HepG2 (cell line): ENCODE measurements around the gene PLEKHG2. TPM values are rescaled to one million over a fixed set of nuclear protein-coding genes. Genes with fewer than 3 reads are reported as not detected.

Experiments
- ATAC-seq: fragments of 200-7000 bp; cut with Tn5 transposase; 3 replicates; pipeline ENCODE4 v1.9.1; 2020; ENCODE audit warnings: mild to moderate bottlenecking, moderate library complexity
- BruUV-seq: library from RNA; stranded (reverse); fragments of 400-500 nt; replicated peaks from 2 replicates; lab custom pipeline; 2021; lab: Mats Ljungman, UMichigan
- CTCF ChIA-PET: fragments of 300-600 bp; formaldehyde crosslinking; extraction: SDS; loops from one replicate; lab custom pipeline; 2021; ENCODE audit warnings: low total read pairs, inconsistent platforms, low intra/inter-chr PET ratio; lab: Yijun Ruan, JAX
- POLR2A ChIA-PET: fragments of 350-600 bp; sonication (Branson Sonifier 250); formaldehyde crosslinking; loops from one replicate; lab custom pipeline; 2020; ENCODE audit warnings: antibody characterized with exemption, inconsistent platforms; lab: Yijun Ruan, JAX
- DNase-seq: peaks from one replicate; pipeline ENCODE4 v3.0.0-alpha.2; 2015; ENCODE audit warnings: low spot score
- FAIRE-seq: peaks from 3 replicates; lab custom pipeline; 2011; peaks lifted over from hg19 to GRCh38; lab: Jason Lieb, UNC
- H2AFZ ChIP-seq: one replicate; pipeline ENCODE4 v1.6.1; 2011; ENCODE audit warnings: low read length, inconsistent platforms
- H3K27ac ChIP-seq: fragments of 300-600 bp; 3 replicates; pipeline ENCODE4 v1.8.0; 2011; ENCODE audit warnings: mixed run types, mild to moderate bottlenecking, mixed read lengths, low read length, inconsistent platforms; ENCODE audit not compliant: insufficient read depth; ENCODE audit errors: extremely low read length
- H3K27me3 ChIP-seq, 2 experiments: fragments of 200-600 bp in 1 of 2; 2 replicates in 1 of 2; 3 replicates in 1 of 2; pipeline versions ENCODE4 v1.6.0 to v1.8.0; 2011; ENCODE audit warnings: low read length in 2 of 2, mild to moderate bottlenecking in 2 of 2, moderate library complexity in 2 of 2, inconsistent platforms in 1 of 2; ENCODE audit not compliant: insufficient read depth in 2 of 2, control insufficient read depth in 1 of 2
- H3K36me3 ChIP-seq, 2 experiments: fragments of 200-600 bp in 1 of 2; replicated peaks in 1 of 2; 2 replicates in 1 of 2; 3 replicates in 1 of 2; pipeline versions ENCODE4 v1.5.1 to v1.8.0; 2011; ENCODE audit warnings: low read length in 2 of 2, inconsistent platforms in 1 of 2; ENCODE audit not compliant: insufficient read depth in 2 of 2, control insufficient read depth in 1 of 2
- H3K4me1 ChIP-seq: 2 replicates; pipeline ENCODE4 v1.5.1; 2012; ENCODE audit warnings: low read length, inconsistent platforms; ENCODE audit not compliant: insufficient read depth
- H3K4me2 ChIP-seq: 2 replicates; pipeline ENCODE4 v1.6.0; 2011; ENCODE audit warnings: low read depth, low read length, inconsistent platforms
- H3K4me3 ChIP-seq, 3 experiments: fragments of 200-600 bp in 1 of 3; sonication (generic), shearing (Covaris generic) in 1 of 3; replicated peaks in 1 of 3; 2 replicates each; pipeline ENCODE4 v1.5.1; 2011 to 2016; ENCODE audit warnings: low read length in 3 of 3, inconsistent platforms in 2 of 3, low read depth in 2 of 3, mild to moderate bottlenecking in 2 of 3, control low read depth in 1 of 3, mixed read lengths in 1 of 3; ENCODE audit not compliant: insufficient read depth in 1 of 3
- H3K79me2 ChIP-seq: one replicate; pipeline ENCODE4 v1.6.1; 2011; ENCODE audit warnings: low read length, inconsistent platforms; ENCODE audit not compliant: insufficient read depth
- H3K9ac ChIP-seq: 2 replicates; pipeline ENCODE4 v1.6.0; 2011; ENCODE audit warnings: mild to moderate bottlenecking, low read depth, low read length, inconsistent platforms; ENCODE audit not compliant: insufficient read depth
- H3K9me3 ChIP-seq: 2 replicates; pipeline ENCODE4 v1.5.1; 2012; ENCODE audit warnings: mild to moderate bottlenecking, low read length
- H4K20me1 ChIP-seq: 2 replicates; pipeline ENCODE4 v1.6.0; 2011; ENCODE audit warnings: inconsistent platforms, mild to moderate bottlenecking, low read length, moderate library complexity; ENCODE audit not compliant: insufficient read depth
- ATF7 ChIP-seq, 2 experiments: fragments of 450-650 bp in 1 of 2; sonication (generic) in 1 of 2; formaldehyde crosslinking in 1 of 2; IDR thresholded peaks; 2 replicates each; pipeline versions ENCODE4 v1.4.0 to v1.6.1; 2016 to 2020; ENCODE audit warnings: antibody characterized with exemption in 1 of 2, mild to moderate bottlenecking in 1 of 2, missing genetic modification reagents in 1 of 2
- BCL3 ChIP-seq: sonication (generic); formaldehyde crosslinking; IDR thresholded peaks from 2 replicates; pipeline ENCODE4 v1.5.1; 2020; ENCODE audit warnings: mild to moderate bottlenecking, missing genetic modification reagents, moderate library complexity
- JDP2 ChIP-seq: sonication (generic); formaldehyde crosslinking; IDR thresholded peaks from 2 replicates; pipeline ENCODE4 v1.8.1; 2022; ENCODE audit warnings: missing genetic modification reagents, borderline replicate concordance
- KAT7 ChIP-seq: IDR thresholded peaks from 2 replicates; pipeline ENCODE4 v1.6.1; 2018; ENCODE audit warnings: borderline replicate concordance, missing compliant biosample characterization
- NR2C2 ChIP-seq: sonication (generic); formaldehyde crosslinking; IDR thresholded peaks from 2 replicates; pipeline ENCODE4 v1.4.0; 2020; ENCODE audit warnings: missing genetic modification reagents, mild to moderate bottlenecking, moderate library complexity, borderline replicate concordance
- PHB2 ChIP-seq: fragments of 450-650 bp; IDR thresholded peaks from 2 replicates; pipeline ENCODE4 v1.6.1; 2018; ENCODE audit not compliant: partially characterized antibody
- SNAI1 ChIP-seq: sonication (generic); formaldehyde crosslinking; IDR thresholded peaks from 2 replicates; pipeline ENCODE4 v1.5.0; 2020; ENCODE audit warnings: mild to moderate bottlenecking, missing genetic modification reagents, borderline replicate concordance
- TBX2 ChIP-seq: sonication (generic); formaldehyde crosslinking; IDR thresholded peaks from 2 replicates; pipeline ENCODE4 v1.5.0; 2020; ENCODE audit warnings: missing genetic modification reagents, mild to moderate bottlenecking, borderline replicate concordance
- THAP11 ChIP-seq: IDR thresholded peaks from 2 replicates; pipeline ENCODE4 v1.6.1; 2016; ENCODE audit warnings: missing biosample characterization, missing genetic modification reagents
- ZBTB49 ChIP-seq: sonication (generic); formaldehyde crosslinking; IDR thresholded peaks from 2 replicates; pipeline ENCODE4 v1.4.0; 2020; ENCODE audit warnings: missing genetic modification reagents, borderline replicate concordance
- ZMYM4 ChIP-seq: sonication (generic); formaldehyde crosslinking; IDR thresholded peaks from 2 replicates; pipeline ENCODE4 v1.8.1; 2023; ENCODE audit warnings: mild to moderate bottlenecking, missing genetic modification reagents
- ZNF280D ChIP-seq: sonication (generic); formaldehyde crosslinking; IDR thresholded peaks from 2 replicates; pipeline ENCODE4 v1.5.1; 2020; ENCODE audit warnings: mild to moderate bottlenecking, missing genetic modification reagents
- ZNF44 ChIP-seq: sonication (generic); formaldehyde crosslinking; IDR thresholded peaks from 2 replicates; pipeline ENCODE4 v1.5.1; 2020; ENCODE audit warnings: mild to moderate bottlenecking, missing genetic modification reagents
- ZNF678 ChIP-seq: sonication (generic); formaldehyde crosslinking; IDR thresholded peaks from 2 replicates; pipeline ENCODE4 v1.4.0; 2020; ENCODE audit warnings: mild to moderate bottlenecking, missing genetic modification reagents
- ZNF704 ChIP-seq: sonication (generic); formaldehyde crosslinking; IDR thresholded peaks from 2 replicates; pipeline ENCODE4 v1.8.1; 2023; ENCODE audit warnings: mild to moderate bottlenecking, inconsistent platforms, moderate library complexity, missing genetic modification reagents, borderline replicate concordance
- WGBS: methylation state at CpG from one replicate; pipeline ENCODE4 v1.1.6; 2017; ENCODE audit warnings: low lambda C conversion rate; 5-methylcytosine and 5-hydroxymethylcytosine counted together
- in situ Hi-C: cut with HindIII; loops from 2 replicates; pipeline ENCODE4 v1.10.0; 2017; ENCODE audit warnings: low pct_unique_long_range_greater_than_20kb; ENCODE audit not compliant: extremely low pct_ligation_motif_present
- intact Hi-C: fragments of 100-400 bp; cut with micrococcal nuclease; formaldehyde crosslinking; loops from one replicate; pipeline ENCODE4 v1.10.0; 2022; ENCODE audit not compliant: unreplicated experiment
- polyA plus RNA-seq, 8 experiments: library from polyadenylated mRNA; depleted of rRNA in 3 of 8; stranded (reverse) in 7 of 8; unstranded in 1 of 8; fragments of >200 nt; fragmentation: Illumina TruSeq in 4 of 8; extraction: Trizol in 4 of 8; gene quantifications; 2 replicates each; pipeline versions ENCODE4 v1.2.1 to v1.2.3, GENCODE V29; 2011 to 2016; ENCODE audit warnings: low read depth in 4 of 8, missing spikeins in 1 of 8, mixed read lengths in 1 of 8; ENCODE audit not compliant: insufficient read depth in 1 of 8
- total RNA-seq, 5 experiments: library from RNA; depleted of rRNA; stranded (reverse); fragments of >200 nt; fragmentation: Illumina TruSeq; extraction: Trizol; gene quantifications; 2 replicates each; pipeline ENCODE4 v1.2.3, GENCODE V29; 2016; ENCODE audit warnings: low read depth in 1 of 5

The PLEKHG2 gene
- total and polyA plus RNA-seq, 2 of the 13 experiments (the other 11 are each of a cell fraction or from before 2014, with no cell fraction given), result 3.6 to 6.8 TPM

GRCh38 chr19:39413272-39413910 is 922 bp downstream of the PLEKHG2 start:
- 7% methylated on average over 17 of the region's 54 CpGs for WGBS
- CTCF ChIA-PET, result interaction anchor here (1.1 to 5.1 kb wide), 3 partner anchors 16 to 71 kb away, joined by 3 to 127 read pairs (median 4); partner anchors contain the start of gene SAMD4B
- Histone ChIP-seq H3K27ac (peak overlapping the region; percentile 62), H3K9me3 (no peaks in the 10 kb centered on the region), H2AFZ (no peak overlapping the region), H4K20me1 (peaks cover 5% of the 10 kb centered on the region; the same call in 1 of the 2 replicates), H3K4me2 (peak overlapping the region; percentile 88), H3K79me2 (peaks cover 22% of the 10 kb centered on the region), H3K4me1 (peaks cover 54% of the 10 kb centered on the region), H3K4me3 (peak overlapping the region; percentile 65 to 97 (median 95)), H3K9ac (peak overlapping the region; percentile 76), H3K27me3 (no peaks in the 10 kb centered on the region), H3K36me3 (peaks cover 0 to 3% of the 10 kb centered on the region in 2 experiments; a peak in 1 of 5 replicates)
- intact Hi-C loops, result loop anchor here (5.0 to 10.0 kb wide), 3 partner anchors 71 to 291 kb away; partner anchors contain the start of genes EID2B and SAMD4B
- no TSS peak for BruUV-seq
- POLR2A ChIA-PET, result interaction anchor here (1.3 to 4.2 kb wide), 7 partner anchors 12 to 27 kb away, joined by 4 to 47 read pairs (median 14); partner anchors contain the start of genes MED29, PAF1 and RPS16
- FAIRE-seq (no peak), ATAC-seq (no peak), DNase-seq (no peak)
- in situ Hi-C loops, result no loop called here
- TF ChIP-seq KAT7 (CRISPR knock-in tag), result 0 out of 2 replicates have a peak, but pooled peaks have one; percentile 16
- TF ChIP-seq NR2C2 (CRISPR knock-in tag), result no peak
- no peak for TF ChIP-seq ZNF44 (CRISPR knock-in tag)
- TF ChIP-seq THAP11 (CRISPR knock-in tag), result no peak
- TF ChIP-seq TBX2 (CRISPR knock-in tag), result no peak; the same call in 1 of the 2 replicates
- no peak for TF ChIP-seq ZNF678 (CRISPR knock-in tag)
- TF ChIP-seq ZMYM4, result no peak
- TF ChIP-seq ATF7 (IDR thresholded peaks at IDR 0.05), result no peak
- TF ChIP-seq ATF7 (CRISPR knock-in tag; IDR thresholded peaks at IDR 0.05), result no peak
- TF ChIP-seq ZBTB49 (CRISPR knock-in tag), result no peak
- TF ChIP-seq ZNF280D (CRISPR knock-in tag), result no peak
- no peak for TF ChIP-seq SNAI1 (CRISPR knock-in tag)
- no peak for TF ChIP-seq PHB2
- no peak for TF ChIP-seq ZNF704 (CRISPR knock-in tag)
- no peak for TF ChIP-seq BCL3
- no peak for TF ChIP-seq JDP2 (CRISPR knock-in tag)
